K562 (cell line): ENCODE results near the gene ZDHHC6. TPM values are rescaled to one million over a fixed set of nuclear protein-coding genes. Genes with fewer than 3 reads are reported as not detected.
A peak's percentile ranks its signal among the peaks of the same experiment; 100 is the strongest.

ENCODE experiments used
- ATF6 ChIP-seq: sonication (generic); formaldehyde crosslinking; IDR thresholded peaks from 2 replicates; pipeline ENCODE4 v1.4.0; 2020; ENCODE audit warnings: mild to moderate bottlenecking, missing genetic modification reagents
- CCNT2 ChIP-seq: IDR thresholded peaks from 2 replicates; pipeline ENCODE4 v1.6.1; 2011; ENCODE audit warnings: borderline replicate concordance, low read depth, mild to moderate bottlenecking, moderate library complexity, mixed read lengths, low read length; ENCODE audit not compliant: insufficient read length; ENCODE audit errors: extremely low read depth
- CLOCK ChIP-seq: fragments of 250-450 bp; sonication (Bioruptor Pico); IDR thresholded peaks from 2 replicates; pipeline ENCODE4 v1.4.0; 2020; ENCODE audit warnings: mild to moderate bottlenecking, moderate library complexity, borderline replicate concordance
- CXXC5 ChIP-seq: fragments of 250-450 bp; sonication (Bioruptor Pico); IDR thresholded peaks from 2 replicates; pipeline ENCODE4 v1.8.0; 2022; ENCODE audit warnings: inconsistent platforms, mild to moderate bottlenecking, moderate library complexity
- ELF2 ChIP-seq: fragments of 250-450 bp; sonication (Bioruptor Pico); IDR thresholded peaks from 2 replicates; pipeline ENCODE4 v1.5.0; 2021; ENCODE audit warnings: mild to moderate bottlenecking
- ERF ChIP-seq: fragments of 450-650 bp; formaldehyde crosslinking; IDR thresholded peaks from 2 replicates; pipeline ENCODE4 v1.4.0; 2020; ENCODE audit warnings: mild to moderate bottlenecking, mixed read lengths
- FOXM1 ChIP-seq, 2 experiments: fragments of 450-650 bp in 1 of 2; sonication (generic) in 1 of 2; formaldehyde crosslinking in 1 of 2; IDR thresholded peaks; 2 replicates each; pipeline versions ENCODE4 v1.6.1 to v1.9.0; 2017 to 2022; ENCODE audit warnings: low read depth in 2 of 2, mild to moderate bottlenecking in 2 of 2, missing genetic modification reagents in 1 of 2, moderate library complexity in 1 of 2
- FOXP1 ChIP-seq: sonication (generic); formaldehyde crosslinking; IDR thresholded peaks from 2 replicates; pipeline ENCODE4 v1.8.0; 2022; ENCODE audit warnings: mild to moderate bottlenecking, missing genetic modification reagents
- HNRNPLL ChIP-seq: fragments of 200-400 bp; formaldehyde crosslinking; IDR thresholded peaks from 2 replicates; pipeline ENCODE4 v1.6.1; 2017; ENCODE audit warnings: low read length, low read depth, mild to moderate bottlenecking; ENCODE audit not compliant: poor library complexity, severe bottlenecking
- MAX ChIP-seq: sonication (generic); formaldehyde crosslinking; IDR thresholded peaks from 2 replicates; pipeline ENCODE4 v1.9.0; 2022; ENCODE audit warnings: mild to moderate bottlenecking, missing genetic modification reagents
- MBD2 ChIP-seq: sonication (generic); IDR thresholded peaks from 2 replicates; pipeline ENCODE4 v1.6.1; 2016; ENCODE audit warnings: low read depth, borderline replicate concordance
- NCOA1 ChIP-seq: fragments of 450-650 bp; IDR thresholded peaks from 2 replicates; pipeline ENCODE4 v1.6.1; 2016; ENCODE audit warnings: low read depth
- NCOA2 ChIP-seq, 2 experiments: fragments of 450-650 bp; IDR thresholded peaks; 2 replicates each; pipeline ENCODE4 v1.6.1; 2018; ENCODE audit warnings: mild to moderate bottlenecking in 2 of 2, moderate library complexity in 1 of 2; ENCODE audit not compliant: partially characterized antibody in 2 of 2
- NFATC3 ChIP-seq: fragments of 450-650 bp; IDR thresholded peaks from 2 replicates; pipeline ENCODE4 v1.6.1; 2017; ENCODE audit warnings: mild to moderate bottlenecking
- NFIC ChIP-seq: fragments of 450-650 bp; IDR thresholded peaks from 2 replicates; pipeline ENCODE4 v1.6.1; 2017; ENCODE audit warnings: mild to moderate bottlenecking, inconsistent platforms
- NR2C2 ChIP-seq, 2 experiments: fragments of 200-800 bp in 1 of 2; sonication (Bioruptor generic) in 1 of 2; sonication (generic) in 1 of 2; formaldehyde crosslinking in 1 of 2; IDR thresholded peaks; 2 replicates each; pipeline versions ENCODE4 v1.6.1 to v1.8.0; 2016 to 2022; ENCODE audit warnings: mild to moderate bottlenecking in 1 of 2, missing compliant biosample characterization in 1 of 2, missing genetic modification characterization in 1 of 2, missing genetic modification reagents in 1 of 2
- POLR3G ChIP-seq: IDR thresholded peaks from 2 replicates; pipeline ENCODE4 v1.6.1; 2011; ENCODE audit not compliant: insufficient read length, insufficient replicate concordance; ENCODE audit errors: extremely low read depth
- RBBP5 ChIP-seq: fragments of 200-600 bp; sonication (generic); IDR thresholded peaks from 2 replicates; pipeline ENCODE4 v1.6.1; 2012; ENCODE audit warnings: borderline replicate concordance, mild to moderate bottlenecking, low read length, control low read depth, inconsistent platforms; ENCODE audit not compliant: insufficient read depth, poor library complexity, severe bottlenecking
- TOE1 ChIP-seq, 2 experiments: fragments of 450-650 bp in 1 of 2; sonication (generic) in 1 of 2; formaldehyde crosslinking in 1 of 2; IDR thresholded peaks; 2 replicates each; pipeline versions ENCODE4 v1.7.1 to v1.8.0; 2016 to 2022; ENCODE audit warnings: borderline replicate concordance in 2 of 2, mild to moderate bottlenecking in 2 of 2, antibody characterized with exemption in 1 of 2, inconsistent platforms in 1 of 2, low read depth in 1 of 2, missing genetic modification reagents in 1 of 2, moderate library complexity in 1 of 2
- ZNF24 ChIP-seq: fragments of 450-650 bp; IDR thresholded peaks from 2 replicates; pipeline ENCODE4 v1.6.1; 2016
- ZNF444 ChIP-seq: fragments of 250-450 bp; sonication (Bioruptor Pico); IDR thresholded peaks from 2 replicates; pipeline ENCODE4 v1.4.0; 2020; ENCODE audit warnings: mild to moderate bottlenecking, moderate library complexity
- ZNF707 ChIP-seq: fragments of 250-450 bp; sonication (Bioruptor Pico); conservative IDR thresholded peaks from 2 replicates; pipeline ENCODE4 v1.8.0; 2022; ENCODE audit warnings: inconsistent platforms, mild to moderate bottlenecking, moderate library complexity
- polyA plus RNA-seq, 8 experiments: library from polyadenylated mRNA; depleted of rRNA in 4 of 8; stranded (reverse) in 5 of 8; unstranded in 3 of 8; fragments of >200 nt; fragmentation: Nextera tagmentation in 2 of 8; fragmentation: Illumina TruSeq in 1 of 8; extraction: Ambion mirVana in 2 of 8; extraction: Trizol in 1 of 8; gene quantifications; 2 replicates each; pipeline versions ENCODE4 v1.2.1 to v1.2.3, GENCODE V29; 2011 to 2014; ENCODE audit warnings: inconsistent platforms in 1 of 8, missing spikeins in 1 of 8
- total RNA-seq, 7 experiments: library from RNA; depleted of rRNA in 6 of 7; stranded (reverse); fragments of >200 nt in 6 of 7; fragmentation: Illumina TruSeq in 2 of 7; extraction: Trizol in 2 of 7; gene quantifications; 2 replicates each; pipeline versions ENCODE4 v1.2.1 to v1.2.3, GENCODE V29; 2011 to 2021; ENCODE audit warnings: low replicate concordance in 1 of 7

ZDHHC6 gene
- total and polyA plus RNA-seq, 9 of the 15 experiments (the other 6 are each of a cell fraction or from before 2014, with no cell fraction given), result 13.6 to 30.5 (median 21.5) TPM

- TF ChIP-seq CXXC5 (CRISPR knock-in tag), result peak; percentile 68
- TF ChIP-seq RBBP5, result peak; percentile 98
- TF ChIP-seq NFATC3, result peak; percentile 64; the same call in 1 of the 2 replicates
- no peak for TF ChIP-seq NR2C2 (CRISPR knock-in tag; IDR thresholded peaks at IDR 0.05)
- TF ChIP-seq NR2C2 (tag; IDR thresholded peaks at IDR 0.05), result peak; percentile 83
- TF ChIP-seq CCNT2, result no peak
- TF ChIP-seq NFIC, result peak; percentile 25; the same call in 1 of the 2 replicates
- no peak for TF ChIP-seq FOXP1 (CRISPR knock-in tag)
- no peak for TF ChIP-seq CLOCK (CRISPR knock-in tag)
- TF ChIP-seq HNRNPLL, result peak; percentile 40
- no peak for TF ChIP-seq ZNF444 (CRISPR knock-in tag)
- TF ChIP-seq POLR3G, result no peak
- TF ChIP-seq NCOA1, result peak; percentile 100
- no peak for TF ChIP-seq ZNF707
- no peak for TF ChIP-seq ERF (CRISPR knock-in tag)
- TF ChIP-seq FOXM1 (IDR thresholded peaks at IDR 0.05; ENCODE audit: low read depth), result peak; percentile 66
- TF ChIP-seq FOXM1 (CRISPR knock-in tag; IDR thresholded peaks at IDR 0.05; ENCODE audit: low read depth), result no peak
- no peak for TF ChIP-seq NCOA2 (IDR thresholded peaks at IDR 0.05; ENCODE audit: partially characterized antibody in 2 of 2)
- peak; percentile 86 for TF ChIP-seq TOE1 (IDR thresholded peaks at IDR 0.05; ENCODE audit: borderline replicate concordance)
- TF ChIP-seq TOE1 (CRISPR knock-in tag; IDR thresholded peaks at IDR 0.05; ENCODE audit: borderline replicate concordance, low read depth), result no peak
- TF ChIP-seq ATF6 (CRISPR knock-in tag), result no peak
- TF ChIP-seq MAX (CRISPR knock-in tag), result peak; percentile 34; the same call in 1 of the 2 replicates
- no peak for TF ChIP-seq ZNF24
- peak; percentile 100 for TF ChIP-seq ELF2 (CRISPR knock-in tag)
- TF ChIP-seq MBD2, result 0 out of 2 replicates have a peak, but pooled peaks have one; percentile 27
These were observed at the start of gene ZDHHC6, which contains the start of gene VTI1A (continued) for GRCh38 chr10:112446855-112447619.
